Muscle layer of colon (tissue), 2 donors: Measurements from ENCODE around the gene ISM2.

Experiments
- H3K27ac ChIP-seq: one replicate; pipeline ENCODE4 v1.7.0; 2013; ENCODE audit warnings: low read depth, mild to moderate bottlenecking, low read length, moderate library complexity
- H3K27me3 ChIP-seq, 2 donors: one replicate each; pipeline ENCODE4 v1.7.0; 2013; ENCODE audit warnings: low read length in 2 of 2, mild to moderate bottlenecking in 2 of 2; ENCODE audit not compliant: insufficient read depth in 2 of 2, control insufficient read depth in 1 of 2
- H3K36me3 ChIP-seq: one replicate; pipeline ENCODE4 v1.7.0; 2013; ENCODE audit warnings: mild to moderate bottlenecking, low read length; ENCODE audit not compliant: insufficient read depth
- H3K4me1 ChIP-seq: one replicate; pipeline ENCODE4 v1.7.0; 2013; ENCODE audit warnings: mild to moderate bottlenecking, low read length; ENCODE audit not compliant: insufficient read depth
- H3K4me3 ChIP-seq, 2 donors: one replicate each; pipeline ENCODE4 v1.7.0; 2013; ENCODE audit warnings: low read length in 2 of 2, low read depth in 1 of 2, mild to moderate bottlenecking in 1 of 2, moderate library complexity in 1 of 2
- H3K9ac ChIP-seq: one replicate; pipeline ENCODE4 v1.7.0; 2013; ENCODE audit warnings: low read length
- H3K9me3 ChIP-seq: one replicate; pipeline ENCODE4 v1.7.0; 2013; ENCODE audit warnings: mild to moderate bottlenecking, low read length
- donor health status: abdominal sarcoma.
- donor health status: Adenocarcinoma of cecum.

Gene ISM2

GRCh38 chr14:77458249-77458950 is 40.2 kb downstream of the ISM2 start:
- no peaks in the 10 kb centered on the region for H3K9me3 ChIP-seq

DNA sequence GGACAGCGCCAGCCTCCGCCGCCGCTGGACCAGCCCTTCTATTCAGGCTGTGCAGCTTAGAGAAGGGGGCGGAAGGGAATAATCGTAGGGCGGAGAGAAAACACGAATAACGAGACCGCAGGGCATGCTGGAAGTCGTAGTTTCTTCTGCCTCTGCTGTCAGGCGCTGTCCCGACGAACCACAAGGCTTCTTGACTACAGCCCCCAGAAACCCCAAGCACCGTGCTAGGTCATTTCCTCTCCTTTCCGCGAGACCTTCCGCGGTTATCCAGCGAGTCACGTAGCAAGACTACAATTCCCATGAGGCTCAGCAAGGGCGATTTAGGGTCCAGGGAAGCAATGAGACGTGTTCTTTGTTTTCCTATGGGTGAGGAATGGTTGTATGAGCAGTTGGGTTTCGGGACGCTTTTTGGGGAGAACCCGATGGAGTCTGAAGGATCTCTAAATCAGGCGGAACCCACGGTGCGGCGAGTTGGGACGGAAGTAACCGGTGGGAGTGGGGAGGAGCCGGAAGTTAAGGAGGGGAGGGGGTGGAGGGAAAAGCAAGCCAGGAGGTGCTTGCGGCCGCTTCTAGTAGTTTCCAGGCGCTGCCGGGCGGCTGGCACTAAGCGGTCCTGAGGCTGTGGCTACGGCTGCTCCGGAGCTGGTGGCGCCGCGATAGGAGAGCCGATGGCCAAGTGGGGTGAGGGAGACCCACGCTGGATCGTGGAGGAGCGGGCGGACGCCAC is 40.9 kb downstream of the ISM2 start, which contains the start of the genes AHSA1 and VIPAS39:
Gene AHSA1 (plus strand): TSS at position 572 of the 727 bp plus-strand sequence. CDS start 97 bp downstream, at position 669.
Gene VIPAS39 (minus strand): TSS at position 80 of the 727 bp plus-strand sequence. CDS start 3,499 bp downstream, outside the sequence.
- no peaks in the 10 kb centered on the region for H3K27me3 ChIP-seq
- H3K27ac ChIP-seq = peak within 1 kb of the TSS; percentile 97
- H3K9ac ChIP-seq = peak within 1 kb of the TSS; percentile 98
- H3K4me3 ChIP-seq = peak within 1 kb of the TSS; percentile 92 to 100
- H3K9me3 ChIP-seq = no peaks in the 10 kb centered on the region
- H3K4me1 ChIP-seq = peaks cover 31% of the 10 kb centered on the region
- peaks cover 39% of the 10 kb centered on the region for H3K36me3 ChIP-seq

More at GRCh38 chr14:77458249-77458950, 40.2 kb downstream of the ISM2 start:
- Histone ChIP-seq H3K27me3 (no peaks in the 10 kb centered on the region), H3K4me3 (peak overlapping the region; percentile 92 to 100), H3K27ac (peak overlapping the region; percentile 97), H3K4me1 (peaks cover 31% of the 10 kb centered on the region), H3K9ac (peak overlapping the region; percentile 98), H3K36me3 (peaks cover 39% of the 10 kb centered on the region)

GRCh38 chr14:77457115-77457521 is 41.5 kb downstream of the ISM2 start:
- Histone ChIP-seq H3K4me3 (peak overlapping the region; percentile 79 to 100), H3K27ac (peak overlapping the region; percentile 80), H3K9ac (peak overlapping the region; percentile 98), H3K27me3 (no peaks in the 10 kb centered on the region), H3K36me3 (peaks cover 35% of the 10 kb centered on the region), H3K9me3 (no peaks in the 10 kb centered on the region), H3K4me1 (peaks cover 31% of the 10 kb centered on the region)

GRCh38 chr14:77455966-77456640 is 42.5 kb downstream of the ISM2 start:
- no peaks in the 10 kb centered on the region for H3K9me3 ChIP-seq
- H3K4me3 ChIP-seq = peak overlapping the region in 1 of 2 donors; percentile 100
- H3K9ac ChIP-seq = no peak overlapping the region
- peaks cover 31% of the 10 kb centered on the region for H3K4me1 ChIP-seq
- H3K27ac ChIP-seq = no peak overlapping the region
- no peaks in the 10 kb centered on the region for H3K27me3 ChIP-seq
- H3K36me3 ChIP-seq = peaks cover 34% of the 10 kb centered on the region

GRCh38 chr14:77442196-77442595 is 56.4 kb downstream of the ISM2 start:
- Histone ChIP-seq H3K36me3 (peaks cover 43% of the 10 kb centered on the region), H3K27ac (no peak overlapping the region), H3K9ac (no peak overlapping the region), H3K9me3 (no peaks in the 10 kb centered on the region), H3K4me1 (no peaks in the 10 kb centered on the region), H3K4me3 (no peak overlapping the region), H3K27me3 (no peaks in the 10 kb centered on the region)

- Histone ChIP-seq H3K27ac (no peak overlapping the region), H3K27me3 (no peaks in the 10 kb centered on the region), H3K4me1 (no peaks in the 10 kb centered on the region), H3K9me3 (no peaks in the 10 kb centered on the region), H3K9ac (no peak overlapping the region), H3K4me3 (no peak overlapping the region), H3K36me3 (peaks cover 52% of the 10 kb centered on the region)
These were observed 58.8 kb downstream of the ISM2 start for GRCh38 chr14:77439861-77440260.

- Histone ChIP-seq H3K4me3 (no peak overlapping the region), H3K27ac (no peak overlapping the region), H3K9ac (no peak overlapping the region), H3K4me1 (no peaks in the 10 kb centered on the region), H3K9me3 (no peaks in the 10 kb centered on the region), H3K36me3 (peaks cover 57% of the 10 kb centered on the region), H3K27me3 (no peaks in the 10 kb centered on the region)
These were observed 60.0 kb downstream of the ISM2 start for GRCh38 chr14:77438596-77438995.

DNA sequence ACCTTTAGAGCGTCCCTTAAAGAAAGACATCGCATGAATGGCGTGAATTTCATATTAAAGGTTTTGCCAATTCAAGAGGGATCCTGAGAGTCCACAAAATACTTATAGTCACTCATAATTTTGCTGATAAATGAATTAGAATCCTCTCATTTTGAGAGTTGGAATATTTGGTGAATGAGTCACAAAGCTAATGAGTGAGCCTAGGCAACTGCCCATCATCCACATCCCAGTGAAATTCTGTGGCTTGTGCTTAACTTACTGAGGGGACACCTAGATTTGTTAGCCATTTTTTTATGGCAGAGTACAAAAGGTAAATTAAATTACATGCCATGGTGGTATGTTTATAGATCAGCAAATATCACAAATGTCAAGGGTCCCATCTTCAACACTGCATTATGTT is 62.6 kb downstream of the ISM2 start:
- Histone ChIP-seq H3K27ac (no peak overlapping the region), H3K9me3 (no peaks in the 10 kb centered on the region), H3K4me1 (no peaks in the 10 kb centered on the region), H3K4me3 (no peak overlapping the region), H3K27me3 (no peaks in the 10 kb centered on the region), H3K9ac (no peak overlapping the region), H3K36me3 (peaks cover 41% of the 10 kb centered on the region)

DNA sequence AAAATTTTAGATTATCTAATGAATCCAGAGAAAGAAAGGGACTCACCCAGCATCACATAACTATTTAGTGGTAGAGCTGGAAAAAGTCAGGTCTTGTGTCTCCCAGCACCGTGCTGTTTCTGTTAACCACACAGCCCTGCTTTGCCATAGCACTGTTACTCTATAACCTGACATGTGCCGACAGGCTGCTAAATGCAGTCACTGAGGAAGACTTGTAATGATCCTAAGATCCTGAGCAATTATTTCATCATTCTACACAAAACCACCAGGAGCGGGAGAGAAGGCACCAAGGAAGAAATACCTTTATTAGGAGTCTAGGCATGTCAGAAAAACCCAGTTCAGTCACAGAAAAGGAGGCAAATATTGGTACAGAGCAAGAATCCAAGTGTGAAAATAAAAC is 72.2 kb downstream of the ISM2 start:
- no peaks in the 10 kb centered on the region for H3K27me3 ChIP-seq
- H3K27ac ChIP-seq = no peak overlapping the region
- H3K4me1 ChIP-seq = no peaks in the 10 kb centered on the region
- no peak overlapping the region for H3K4me3 ChIP-seq
- peaks cover 56% of the 10 kb centered on the region for H3K36me3 ChIP-seq
- no peak overlapping the region for H3K9ac ChIP-seq
- no peaks in the 10 kb centered on the region for H3K9me3 ChIP-seq

DNA sequence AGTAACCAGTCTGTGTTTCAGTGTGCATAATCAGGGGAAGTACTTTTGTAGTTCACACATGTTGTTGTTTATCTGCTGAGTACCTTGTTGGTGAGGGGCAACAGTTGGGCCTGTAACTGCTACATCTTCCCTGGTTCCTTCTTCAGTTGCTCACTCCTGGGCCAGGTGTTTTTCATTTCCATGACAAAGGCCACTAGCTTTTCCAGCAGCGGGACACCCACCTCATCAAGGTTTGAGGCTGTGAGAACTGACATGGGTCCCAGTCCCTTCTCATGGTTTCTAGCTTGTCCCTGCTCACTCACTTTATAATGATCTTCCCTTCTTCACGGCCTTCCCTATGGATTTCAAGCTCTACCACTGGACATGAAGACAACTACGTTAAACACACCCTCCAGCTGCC is 73.8 kb downstream of the ISM2 start:
- Histone ChIP-seq H3K27ac (no peak overlapping the region), H3K36me3 (peaks cover 54% of the 10 kb centered on the region), H3K9me3 (no peaks in the 10 kb centered on the region), H3K4me1 (no peaks in the 10 kb centered on the region), H3K27me3 (no peaks in the 10 kb centered on the region), H3K9ac (no peak overlapping the region), H3K4me3 (no peak overlapping the region)
